HG02981 (cell line): ENCODE data around the gene ASB10.

Experiments
- ATAC-seq: cut with Tn5 transposase; IDR thresholded peaks from one replicate; pipeline ENCODE4 v1.9.1; 2021; ENCODE audit warnings: mild to moderate bottlenecking, moderate library complexity; ENCODE audit not compliant: unreplicated experiment

Gene ASB10, protein sequence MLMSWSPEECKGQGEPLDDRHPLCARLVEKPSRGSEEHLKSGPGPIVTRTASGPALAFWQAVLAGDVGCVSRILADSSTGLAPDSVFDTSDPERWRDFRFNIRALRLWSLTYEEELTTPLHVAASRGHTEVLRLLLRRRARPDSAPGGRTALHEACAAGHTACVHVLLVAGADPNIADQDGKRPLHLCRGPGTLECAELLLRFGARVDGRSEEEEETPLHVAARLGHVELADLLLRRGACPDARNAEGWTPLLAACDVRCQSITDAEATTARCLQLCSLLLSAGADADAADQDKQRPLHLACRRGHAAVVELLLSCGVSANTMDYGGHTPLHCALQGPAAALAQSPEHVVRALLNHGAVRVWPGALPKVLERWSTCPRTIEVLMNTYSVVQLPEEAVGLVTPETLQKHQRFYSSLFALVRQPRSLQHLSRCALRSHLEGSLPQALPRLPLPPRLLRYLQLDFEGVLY

DNA sequence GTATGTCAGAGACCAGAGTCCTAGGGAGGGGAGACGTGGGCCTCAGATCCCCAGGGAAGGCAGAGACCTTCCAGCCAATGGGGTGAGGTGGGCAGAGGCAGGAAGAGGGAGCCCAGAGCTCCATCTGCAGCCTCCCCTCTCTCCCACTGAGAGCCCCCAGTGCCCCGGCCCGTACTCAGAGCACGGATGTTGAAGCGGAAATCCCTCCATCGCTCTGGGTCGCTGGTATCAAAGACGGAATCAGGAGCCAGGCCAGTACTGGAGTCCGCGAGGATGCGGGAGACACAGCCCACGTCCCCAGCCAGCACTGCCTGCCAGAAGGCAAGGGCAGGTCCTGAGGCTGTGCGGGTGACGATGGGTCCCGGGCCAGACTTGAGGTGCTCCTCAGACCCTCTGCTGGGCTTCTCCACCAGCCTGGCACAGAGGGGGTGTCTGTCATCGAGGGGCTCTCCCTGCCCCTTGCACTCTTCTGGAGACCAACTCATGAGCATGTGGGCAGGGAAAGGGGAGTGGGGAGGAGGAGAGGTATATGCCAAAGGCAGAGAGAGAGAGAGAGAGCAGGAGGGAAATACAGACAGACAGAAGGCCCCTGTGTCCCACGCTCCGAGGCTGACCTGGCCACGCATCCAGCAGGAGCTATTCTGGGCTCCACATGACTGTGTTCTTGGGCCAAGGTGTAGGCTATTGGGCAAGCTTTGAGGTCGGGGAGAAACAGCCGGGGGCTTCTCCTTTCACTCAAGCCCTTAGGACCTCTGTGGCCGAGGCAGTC, at the start of gene ASB10:
Gene ASB10 (minus strand): TSS at position 611 of the 769 bp plus-strand sequence. CDS start 120 bp downstream, at position 491.
- no peak for ATAC-seq

DNA sequence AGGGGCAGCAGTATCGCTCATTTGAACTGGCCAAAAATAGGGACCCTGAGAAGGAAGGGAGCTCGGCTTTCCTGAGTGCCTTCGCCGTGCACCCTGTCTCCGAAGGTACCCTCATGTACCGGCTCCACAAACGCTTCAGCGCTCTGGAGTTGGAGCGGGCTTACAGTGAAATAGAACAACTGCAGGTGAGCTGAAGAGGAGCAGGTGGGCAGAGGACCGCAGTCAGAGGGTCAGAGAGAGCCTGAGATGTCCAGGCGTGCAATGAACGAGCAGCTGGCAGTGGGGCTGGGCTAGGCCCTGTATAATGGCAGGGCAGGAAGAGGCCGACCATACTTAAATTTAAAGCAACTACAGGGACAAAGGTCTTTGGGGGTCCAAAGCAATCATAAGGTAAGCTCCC, 49.4 kb upstream of the ASB10 start:
- no peak for ATAC-seq

DNA sequence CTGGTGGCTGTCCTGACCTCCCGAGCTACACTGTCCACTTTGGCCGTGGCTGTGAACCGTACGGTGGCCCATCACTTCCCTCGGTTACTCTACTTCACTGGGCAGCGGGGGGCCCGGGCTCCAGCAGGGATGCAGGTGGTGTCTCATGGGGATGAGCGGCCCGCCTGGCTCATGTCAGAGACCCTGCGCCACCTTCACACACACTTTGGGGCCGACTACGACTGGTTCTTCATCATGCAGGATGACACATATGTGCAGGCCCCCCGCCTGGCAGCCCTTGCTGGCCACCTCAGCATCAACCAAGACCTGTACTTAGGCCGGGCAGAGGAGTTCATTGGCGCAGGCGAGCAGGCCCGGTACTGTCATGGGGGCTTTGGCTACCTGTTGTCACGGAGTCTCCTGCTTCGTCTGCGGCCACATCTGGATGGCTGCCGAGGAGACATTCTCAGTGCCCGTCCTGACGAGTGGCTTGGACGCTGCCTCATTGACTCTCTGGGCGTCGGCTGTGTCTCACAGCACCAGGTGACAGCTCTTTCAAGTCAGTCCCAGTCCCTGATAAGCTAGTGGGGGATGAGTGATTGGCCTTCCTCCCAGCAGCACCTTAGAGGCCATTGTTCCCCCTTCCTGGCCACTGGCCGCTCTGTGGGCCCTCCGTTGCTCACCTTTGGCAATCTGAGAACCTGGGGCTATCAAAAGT, 48.2 kb upstream of the ASB10 start:
- ATAC-seq: no peak

DNA sequence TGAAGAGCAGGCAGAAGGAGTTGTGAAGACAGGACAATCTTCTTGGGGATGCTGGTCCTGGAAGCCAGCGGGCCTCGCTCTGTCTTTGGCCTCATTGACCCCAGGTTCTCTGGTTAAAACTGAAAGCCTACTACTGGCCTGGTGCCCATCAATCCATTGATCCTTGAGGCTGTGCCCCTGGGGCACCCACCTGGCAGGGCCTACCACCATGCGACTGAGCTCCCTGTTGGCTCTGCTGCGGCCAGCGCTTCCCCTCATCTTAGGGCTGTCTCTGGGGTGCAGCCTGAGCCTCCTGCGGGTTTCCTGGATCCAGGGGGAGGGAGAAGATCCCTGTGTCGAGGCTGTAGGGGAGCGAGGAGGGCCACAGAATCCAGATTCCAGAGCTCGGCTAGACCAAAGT, 46.8 kb upstream of the ASB10 start:
- ATAC-seq: no peak

DNA sequence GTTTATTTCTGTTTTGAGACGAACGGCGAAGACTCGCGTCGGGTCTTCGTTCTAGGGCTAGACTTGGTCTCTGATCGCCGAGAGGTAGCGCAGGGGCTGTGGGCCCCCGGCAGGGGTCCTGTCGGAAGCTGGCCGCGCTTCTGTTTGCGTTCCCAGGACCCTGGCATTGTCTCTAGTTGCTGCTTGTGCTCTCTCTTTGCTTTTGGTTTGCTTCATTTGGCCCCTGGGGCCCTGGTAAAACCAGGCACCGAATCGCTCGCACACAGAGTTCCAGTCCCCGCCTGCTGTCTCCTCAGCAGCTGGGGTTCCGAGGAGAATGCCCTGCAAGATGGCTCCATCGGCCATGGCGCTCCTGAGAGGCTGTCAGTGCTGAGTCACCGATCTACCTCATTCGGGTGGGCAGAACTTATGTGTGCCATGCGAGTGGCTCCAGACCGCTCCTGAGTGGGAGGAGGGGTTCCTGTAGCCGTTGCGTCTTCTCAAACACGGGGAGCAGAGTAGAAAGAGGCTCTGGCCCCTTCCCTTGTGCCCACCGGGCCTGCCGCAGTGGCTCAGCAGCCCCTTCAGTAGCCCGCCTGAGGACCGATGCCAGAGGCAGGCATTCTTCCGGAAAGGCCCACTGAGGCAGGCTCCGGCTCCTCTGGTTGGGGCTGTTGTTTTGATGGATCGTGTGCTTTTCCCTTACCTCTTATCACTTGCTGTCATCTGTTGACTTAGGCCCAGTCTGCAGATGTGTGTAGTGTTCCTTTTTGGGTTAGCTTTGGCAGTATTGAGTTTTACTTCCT, 46.1 kb upstream of the ASB10 start:
- ATAC-seq: peak; percentile 45

DNA sequence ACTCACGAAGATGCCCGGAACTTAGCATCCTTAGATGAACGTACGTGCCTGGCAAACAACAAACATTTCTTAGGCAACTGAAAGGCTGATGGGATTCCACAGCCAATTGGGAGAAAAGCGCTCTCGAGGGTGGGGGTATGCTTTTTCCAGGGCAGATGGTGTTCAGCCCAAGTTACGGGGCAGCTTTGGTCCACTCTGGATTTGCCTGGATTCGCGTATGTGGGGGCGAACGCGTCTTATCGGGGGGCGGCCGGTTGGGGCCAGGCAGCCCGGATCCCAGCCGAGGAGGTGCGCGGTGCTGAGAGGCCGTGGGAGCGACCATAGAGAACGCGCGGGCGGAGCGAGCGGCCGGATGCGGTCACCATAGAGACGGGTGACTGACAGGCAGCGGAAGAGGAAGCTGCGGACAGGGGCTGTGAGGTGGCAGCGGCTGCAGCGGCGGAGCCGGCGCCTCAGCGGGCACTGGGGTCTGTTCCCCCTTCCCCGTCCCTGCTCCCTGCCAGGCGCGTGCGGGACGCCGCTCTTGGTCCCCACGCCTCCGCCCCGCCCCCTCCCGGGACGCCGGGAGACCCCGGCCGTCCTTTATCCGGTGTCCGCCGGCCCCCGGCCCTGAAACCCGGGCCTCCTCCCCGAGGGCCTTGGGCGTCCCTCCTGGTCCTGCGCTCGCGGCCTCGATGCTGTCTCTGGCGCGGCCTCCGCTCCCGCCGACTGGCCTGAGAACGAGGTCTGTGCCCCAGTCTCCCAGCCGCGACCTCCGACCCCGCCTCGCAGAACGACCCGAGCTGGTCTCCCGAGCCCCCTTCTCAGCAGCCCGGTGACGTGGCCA, 45.3 kb upstream of the ASB10 start, which contains the start of gene CHPF2:
Gene CHPF2 (plus strand): TSS at position 393 of the 826 bp plus-strand sequence. CDS start 1,529 bp downstream, outside the sequence.
- ATAC-seq: peak; percentile 97

DNA sequence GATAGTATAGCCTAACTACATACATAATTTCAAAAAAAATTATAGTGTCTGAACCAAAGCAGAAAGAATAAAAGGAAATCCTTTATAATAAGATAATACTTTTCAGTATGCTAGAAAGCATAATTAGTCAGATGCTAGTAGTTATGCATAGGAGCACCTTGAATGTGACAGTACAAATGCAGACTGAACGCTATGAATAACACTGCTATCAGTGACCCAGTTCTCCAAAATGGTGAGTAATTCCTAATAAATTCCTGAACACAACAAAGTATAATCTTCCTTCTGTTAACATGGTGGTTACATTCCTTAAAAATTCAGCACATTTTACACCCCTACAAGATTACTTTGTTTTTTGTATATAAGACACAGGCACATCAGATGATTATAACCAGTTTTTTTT, 44.0 kb upstream of the ASB10 start:
- ATAC-seq: no peak

DNA sequence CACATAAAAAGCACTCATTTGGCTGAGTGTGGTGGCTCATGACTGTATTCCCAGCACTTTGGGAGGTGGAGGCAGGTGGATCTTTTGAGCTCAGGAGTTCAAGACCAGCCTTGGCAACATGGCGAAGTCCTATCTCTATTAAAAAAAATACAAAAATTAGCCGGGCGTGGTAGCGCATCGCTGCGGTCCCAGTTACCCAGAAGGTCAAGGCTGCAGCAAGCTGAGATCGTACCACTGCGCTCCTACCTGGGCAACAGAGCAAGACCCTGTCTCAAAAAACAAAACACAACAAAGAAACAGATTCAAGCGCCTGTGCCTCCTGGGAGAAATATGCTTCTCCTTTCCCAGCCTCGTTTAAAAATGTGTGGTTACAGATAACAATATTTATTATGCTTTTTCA, 42.2 kb upstream of the ASB10 start:
- no peak for ATAC-seq

DNA sequence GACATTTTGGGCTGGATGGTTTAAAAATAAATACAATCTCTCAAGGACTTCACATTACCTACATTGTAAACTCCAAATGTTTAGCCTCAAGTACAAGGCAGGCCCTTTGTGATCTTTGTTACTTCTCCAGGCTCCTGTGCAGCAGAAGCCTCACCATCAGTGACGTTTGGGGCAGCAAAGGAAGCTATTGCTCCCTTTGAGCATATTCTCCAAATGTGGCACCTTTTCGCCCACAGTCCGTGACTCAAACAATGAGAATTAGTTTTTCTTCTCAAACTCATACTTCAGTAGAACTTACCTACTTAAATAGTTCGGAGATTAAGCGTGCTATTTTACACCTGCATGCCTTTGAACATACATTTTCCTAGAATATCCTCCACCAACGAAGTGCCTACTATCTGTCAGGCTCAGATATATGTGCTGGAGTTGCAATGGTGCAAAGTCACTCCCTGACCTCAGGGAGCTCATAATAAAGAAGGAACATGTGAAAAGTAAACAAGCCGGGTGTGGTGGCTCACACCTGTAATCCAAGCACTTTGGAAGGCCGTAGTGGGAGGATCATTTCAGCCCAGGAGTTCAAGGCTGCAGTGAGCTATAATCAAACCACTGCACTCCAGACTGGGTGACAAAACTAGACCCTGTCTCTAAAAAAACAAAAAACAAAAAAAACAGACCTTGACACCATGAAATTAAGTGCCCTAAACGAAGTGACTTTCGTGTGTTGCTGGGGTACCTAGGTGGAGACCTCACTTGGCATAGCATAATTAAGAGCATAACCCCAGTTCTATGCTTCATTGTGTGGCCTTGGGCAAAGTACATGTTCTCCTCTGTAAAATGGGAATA, 41.2 kb upstream of the ASB10 start:
- no peak for ATAC-seq

DNA sequence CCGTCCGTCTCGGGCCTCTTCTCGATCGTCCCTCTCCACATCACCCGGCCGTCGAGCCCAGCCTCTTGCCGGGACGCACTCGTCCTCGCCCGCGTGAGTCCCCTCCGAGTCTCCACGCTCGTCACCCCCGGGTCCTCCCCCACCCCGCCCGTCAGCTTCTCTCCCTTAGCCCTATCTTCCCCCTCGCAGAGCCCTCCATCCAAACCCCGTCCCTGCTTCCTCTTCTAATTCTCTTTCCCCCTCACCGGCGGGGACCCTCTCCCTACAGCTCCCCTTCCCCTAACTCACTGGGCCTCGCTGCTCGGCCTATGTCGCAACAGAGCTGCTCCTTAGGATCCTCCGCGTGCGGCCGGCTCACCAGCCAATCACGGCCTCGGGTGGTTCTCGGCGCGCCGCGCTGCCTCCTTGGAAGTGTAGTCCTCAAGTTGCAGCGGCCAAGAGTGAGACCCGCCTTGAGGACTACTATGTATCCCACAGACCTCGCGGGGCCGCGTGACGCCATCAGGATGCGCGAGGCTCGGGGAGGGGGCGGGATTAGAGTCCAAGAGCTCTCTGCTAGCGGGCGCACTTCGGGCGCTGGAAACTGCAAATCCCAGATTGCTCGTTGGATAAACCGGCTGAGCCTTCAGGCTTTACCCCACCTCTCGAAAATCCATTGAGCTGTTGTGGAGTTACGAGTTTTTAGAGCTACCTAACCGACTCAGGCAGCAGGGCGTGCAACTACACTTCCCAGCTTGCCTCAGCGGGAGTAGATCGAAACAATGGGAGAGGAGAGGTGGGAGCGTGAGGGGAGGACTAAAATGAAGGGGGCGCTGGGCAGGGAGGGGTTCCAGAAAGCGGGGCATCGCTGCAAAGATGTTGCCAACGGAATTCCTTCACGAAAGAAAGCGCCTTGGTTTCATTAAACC, 40.1 kb upstream of the ASB10 start, which contains the start of gene ABCF2:
Gene ABCF2 (minus strand): TSS at position 331 of the 908 bp plus-strand sequence. CDS start 747 bp downstream, outside the sequence.
- peak; percentile 100 for ATAC-seq

DNA sequence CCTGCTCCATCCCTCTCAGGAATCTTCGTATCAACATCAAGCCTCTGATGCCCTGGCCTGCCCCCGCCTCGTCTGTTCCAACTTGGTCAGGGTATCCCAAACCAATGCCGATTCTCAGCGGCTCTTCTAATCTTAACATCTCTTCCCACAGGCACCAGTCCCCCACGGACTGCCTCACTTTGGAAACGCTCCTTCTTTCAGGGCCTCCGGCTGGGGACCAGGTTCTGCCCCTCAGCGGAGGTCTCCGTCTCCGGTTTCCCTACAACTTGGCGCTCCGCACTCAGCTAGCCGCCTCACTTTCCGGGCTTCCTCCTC, 39.5 kb upstream of the ASB10 start:
- peak; percentile 1 for ATAC-seq

DNA sequence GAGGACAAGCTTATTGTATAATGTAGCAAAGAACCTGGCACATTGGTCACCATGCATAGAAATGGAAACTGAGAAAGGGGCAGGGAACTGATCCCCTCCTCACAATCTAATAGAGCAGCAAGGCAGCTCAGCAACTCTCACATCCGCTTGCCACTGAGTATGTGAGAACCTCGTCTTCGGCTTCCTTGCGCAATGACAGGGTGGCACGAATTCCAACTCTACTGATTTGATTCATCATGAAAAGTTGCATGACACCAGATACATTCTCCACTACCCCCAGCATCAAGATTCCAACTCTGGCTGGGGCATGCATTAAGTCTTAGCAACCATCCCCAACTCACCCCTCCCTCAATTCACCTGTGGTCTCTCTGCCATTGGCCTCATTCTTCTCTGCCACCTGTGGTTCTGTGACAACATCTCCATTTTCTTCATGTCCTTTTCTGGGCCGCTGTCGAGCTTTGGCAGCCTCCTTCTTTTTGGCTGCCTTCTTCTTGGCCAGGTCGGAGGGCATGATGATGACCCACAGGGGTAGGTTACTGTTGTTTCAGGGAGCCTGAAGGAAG, 39.0 kb upstream of the ASB10 start:
- no peak for ATAC-seq

DNA sequence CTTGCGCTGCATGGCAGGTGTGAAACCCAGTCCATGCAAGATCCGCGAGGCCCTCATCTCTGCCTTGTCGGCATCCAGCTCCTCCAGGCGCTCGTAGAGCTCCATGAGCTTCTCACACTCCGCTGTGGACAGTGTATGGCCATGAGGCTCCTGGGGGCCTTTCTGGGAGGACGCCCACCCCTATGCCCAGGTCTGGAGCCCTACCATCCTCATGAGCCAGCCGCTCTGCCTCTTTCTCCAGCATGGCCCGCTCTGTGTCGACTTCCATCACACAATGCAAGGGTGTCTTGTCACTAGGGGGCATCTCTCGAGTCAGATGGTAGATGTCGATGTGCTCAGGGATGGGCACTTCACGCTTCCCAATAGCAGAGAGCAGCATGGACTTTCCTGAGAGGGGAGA, 36.7 kb upstream of the ASB10 start:
- ATAC-seq: no peak

DNA sequence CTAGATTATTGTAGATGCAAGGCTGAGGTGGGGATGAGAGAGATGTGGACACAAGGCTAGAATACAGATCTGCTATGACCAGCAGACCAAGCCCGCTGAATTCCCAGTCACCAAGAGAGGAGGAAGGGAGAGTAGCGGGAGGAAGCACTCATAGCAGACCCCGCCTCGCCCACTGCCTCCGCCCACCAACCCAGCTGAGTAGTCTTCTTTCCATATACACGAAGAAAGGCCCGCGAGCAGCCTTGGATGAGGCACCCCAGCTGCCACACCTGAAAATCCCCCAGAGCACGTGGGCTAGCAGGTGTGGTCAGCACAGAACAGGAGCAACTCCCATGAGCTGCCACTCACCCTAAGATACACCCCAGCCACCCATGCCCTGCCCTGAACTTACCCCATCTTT, 31.1 kb upstream of the ASB10 start:
- ATAC-seq: no peak

DNA sequence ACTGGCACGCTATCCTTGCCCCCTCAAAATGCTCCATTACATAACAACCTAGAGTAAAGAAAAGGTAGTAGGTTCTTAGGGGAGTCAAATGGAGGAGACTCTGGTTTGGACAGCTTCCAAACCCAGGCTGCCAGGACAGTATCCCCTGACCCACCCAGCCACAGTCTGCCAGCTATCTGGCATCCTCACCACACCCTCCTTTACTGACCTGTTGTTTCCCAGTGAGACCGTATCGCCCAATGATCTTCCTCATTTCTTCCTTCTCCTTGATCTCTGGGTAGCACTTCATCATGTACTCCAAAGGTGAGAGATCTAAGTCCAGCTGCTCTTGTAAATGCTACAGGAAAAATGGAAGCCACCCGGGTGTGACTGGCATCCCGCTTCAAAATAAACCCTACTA, 28.3 kb upstream of the ASB10 start:
- no peak for ATAC-seq

DNA sequence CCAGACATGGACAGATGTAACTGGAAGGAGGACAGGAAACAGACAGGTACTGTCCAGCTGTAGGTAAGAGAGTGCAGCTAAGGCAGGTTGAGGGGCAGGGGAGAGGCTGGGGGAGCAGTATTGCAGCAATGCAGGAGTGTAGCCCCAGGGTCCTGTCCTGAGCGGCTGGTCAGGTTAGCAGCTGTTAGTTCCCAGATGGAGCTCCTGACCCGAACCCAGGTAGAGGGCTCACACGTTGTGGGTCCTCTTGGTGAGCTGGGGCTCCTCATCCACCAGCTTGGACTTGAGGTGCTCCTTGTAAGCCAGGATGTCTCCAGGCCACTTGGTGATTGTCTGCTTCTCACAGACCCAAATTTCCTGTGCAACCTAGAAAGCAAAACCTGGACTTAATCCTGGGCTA, 26.8 kb upstream of the ASB10 start:
- no peak for ATAC-seq

DNA sequence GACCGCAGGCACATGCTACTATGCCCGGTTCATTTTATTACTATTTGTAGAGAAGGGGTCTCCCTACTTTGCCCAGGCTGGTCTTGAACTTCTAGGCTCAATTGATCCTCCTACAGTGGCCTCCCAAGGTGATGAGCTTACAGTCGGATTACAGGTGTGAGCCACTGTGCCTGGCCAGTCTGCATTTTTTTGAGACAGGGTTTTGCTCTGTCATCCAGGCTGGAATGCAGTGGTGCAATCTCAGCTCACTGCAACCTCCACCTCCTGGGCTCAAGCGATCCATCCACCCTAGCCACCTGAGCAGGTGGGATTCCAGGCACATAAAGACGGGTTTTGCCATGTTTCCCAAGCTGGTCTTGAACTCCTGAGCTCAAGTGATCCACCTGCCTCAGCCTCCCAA, 25.6 kb upstream of the ASB10 start:
- ATAC-seq: no peak
